Activated CD4-positive, alpha-beta T cell treated with anti-CD3 and anti-CD28 coated beads for 24 hours (primary cell): ENCODE measurements around the gene ZNF512B.
"Not testable (repeated sequence)": the region's sequence is repeated elsewhere in the genome, so short reads cannot be mapped to it uniquely, and the experiment has no call there.

ENCODE experiments used
- DNase-seq, 2 donors: peaks; one replicate each; pipeline ENCODE4 v3.0.0-alpha.2; 2020; ENCODE audit warnings: low read depth in 2 of 2

ZNF512B gene, protein sequence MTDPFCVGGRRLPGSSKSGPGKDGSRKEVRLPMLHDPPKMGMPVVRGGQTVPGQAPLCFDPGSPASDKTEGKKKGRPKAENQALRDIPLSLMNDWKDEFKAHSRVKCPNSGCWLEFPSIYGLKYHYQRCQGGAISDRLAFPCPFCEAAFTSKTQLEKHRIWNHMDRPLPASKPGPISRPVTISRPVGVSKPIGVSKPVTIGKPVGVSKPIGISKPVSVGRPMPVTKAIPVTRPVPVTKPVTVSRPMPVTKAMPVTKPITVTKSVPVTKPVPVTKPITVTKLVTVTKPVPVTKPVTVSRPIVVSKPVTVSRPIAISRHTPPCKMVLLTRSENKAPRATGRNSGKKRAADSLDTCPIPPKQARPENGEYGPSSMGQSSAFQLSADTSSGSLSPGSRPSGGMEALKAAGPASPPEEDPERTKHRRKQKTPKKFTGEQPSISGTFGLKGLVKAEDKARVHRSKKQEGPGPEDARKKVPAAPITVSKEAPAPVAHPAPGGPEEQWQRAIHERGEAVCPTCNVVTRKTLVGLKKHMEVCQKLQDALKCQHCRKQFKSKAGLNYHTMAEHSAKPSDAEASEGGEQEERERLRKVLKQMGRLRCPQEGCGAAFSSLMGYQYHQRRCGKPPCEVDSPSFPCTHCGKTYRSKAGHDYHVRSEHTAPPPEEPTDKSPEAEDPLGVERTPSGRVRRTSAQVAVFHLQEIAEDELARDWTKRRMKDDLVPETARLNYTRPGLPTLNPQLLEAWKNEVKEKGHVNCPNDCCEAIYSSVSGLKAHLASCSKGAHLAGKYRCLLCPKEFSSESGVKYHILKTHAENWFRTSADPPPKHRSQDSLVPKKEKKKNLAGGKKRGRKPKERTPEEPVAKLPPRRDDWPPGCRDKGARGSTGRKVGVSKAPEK

DNA sequence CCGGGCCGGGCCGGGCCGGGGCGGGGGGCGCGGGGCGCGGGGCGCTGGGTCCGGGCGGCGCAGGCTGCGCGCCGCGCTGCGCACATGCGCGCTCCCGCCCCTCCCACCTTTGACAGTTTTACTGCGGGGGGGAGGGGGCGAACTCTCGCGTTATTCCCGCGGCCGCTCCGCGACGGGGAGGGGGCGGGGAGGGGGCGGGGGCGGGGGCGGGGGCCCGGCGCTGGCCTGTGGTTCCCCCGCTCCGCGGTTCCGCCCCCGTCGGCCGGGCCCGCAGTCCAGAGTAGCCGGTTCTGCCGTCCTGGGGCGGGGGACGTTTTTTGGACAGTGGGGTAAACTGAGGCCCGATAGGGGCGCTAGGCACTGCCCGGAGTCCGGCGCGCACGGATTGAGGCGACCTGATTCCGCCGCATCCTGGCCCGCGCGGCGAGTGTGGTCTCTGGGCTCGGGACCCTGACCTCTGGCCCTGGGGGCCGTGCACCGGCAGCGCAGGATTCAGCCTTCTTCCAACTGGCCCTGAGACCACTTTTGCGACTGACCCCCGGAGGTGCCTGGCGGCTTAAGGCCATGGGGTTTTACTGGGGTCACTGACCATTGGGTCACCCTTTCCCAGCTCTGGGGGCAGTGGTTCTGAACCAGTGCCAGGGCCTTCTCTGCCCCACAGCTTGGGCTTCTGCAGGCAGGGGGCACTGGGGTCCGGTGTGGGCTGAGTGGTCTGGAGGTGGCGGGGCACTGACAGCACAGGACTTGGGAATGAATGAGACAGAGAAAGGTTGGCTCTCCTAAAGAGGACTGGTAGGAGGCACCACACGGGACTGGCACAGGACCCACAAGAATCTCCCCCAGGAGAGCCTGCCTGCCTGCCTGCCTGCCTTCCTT lies at the start of gene ZNF512B:
TSS of gene ZNF512B (minus strand) at position 93 of the 876 bp plus-strand sequence. CDS start 1,980 bp downstream, outside the sequence.
- DNase-seq, result peak in 1 of 2 donors; percentile 54

GRCh38 chr20:64015635-64016034 lies 45.9 kb upstream of the ZNF512B start:
- no peak for DNase-seq

- DNase-seq, result not testable (repeated sequence)
These were observed 42.8 kb upstream of the ZNF512B start for GRCh38 chr20:64012385-64013154.

- DNase-seq, result no peak
These were observed 41.6 kb upstream of the ZNF512B start for GRCh38 chr20:64011366-64011779.

DNA sequence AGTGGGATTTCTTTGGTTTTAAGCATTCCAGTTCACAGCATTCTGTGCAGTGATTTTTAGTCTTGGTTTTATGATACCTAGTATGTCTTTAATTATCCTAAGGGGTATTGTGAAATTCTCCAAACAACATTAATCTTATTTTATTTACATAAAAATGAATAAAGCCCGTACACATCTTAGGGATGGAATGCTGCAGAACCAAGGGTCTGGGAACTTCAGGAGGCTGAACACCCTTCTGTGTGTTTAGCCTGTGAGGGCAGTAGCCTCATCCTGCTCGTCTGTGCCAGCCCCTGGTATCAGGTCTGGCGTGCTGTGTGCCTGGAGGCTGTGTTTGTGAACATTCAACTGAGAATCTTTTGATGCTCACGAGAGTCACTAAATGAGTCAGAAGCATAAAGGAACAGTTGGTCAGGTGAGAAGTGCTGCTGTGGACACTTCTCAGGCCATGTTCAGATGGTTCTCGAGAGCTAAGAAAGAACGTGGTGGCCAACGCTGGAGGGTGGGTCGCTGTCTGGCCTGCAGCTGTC lies 41.0 kb upstream of the ZNF512B start:
- DNase-seq, result no peak

DNA sequence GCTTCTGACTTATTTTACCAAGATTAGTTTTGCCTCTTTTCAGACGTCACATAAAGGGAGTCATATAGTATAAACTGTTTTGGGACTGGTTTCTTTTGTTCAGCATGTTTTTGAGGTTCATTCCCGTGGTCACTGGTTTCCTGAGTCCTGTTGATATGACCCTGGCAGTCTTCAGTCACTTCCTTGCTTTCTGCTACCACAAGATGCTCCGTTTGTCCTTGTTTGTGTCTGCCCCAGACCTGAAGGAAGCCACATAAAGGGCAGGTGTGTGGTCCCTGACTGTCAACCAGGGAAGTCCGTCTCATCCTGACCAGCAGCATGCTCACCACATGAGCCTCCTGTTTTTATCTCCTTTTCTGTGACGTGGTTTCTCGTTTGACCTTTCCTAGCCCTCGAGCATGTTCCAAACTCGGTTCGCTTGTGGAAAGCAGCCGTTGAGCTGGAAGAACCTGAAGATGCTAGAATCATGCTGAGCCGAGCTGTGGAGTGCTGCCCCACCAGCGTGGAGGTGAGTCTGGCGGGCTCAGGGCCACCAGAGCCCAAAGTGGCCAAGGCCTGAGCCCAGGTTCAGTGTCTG lies 40.2 kb upstream of the ZNF512B start:
- no peak for DNase-seq

DNA sequence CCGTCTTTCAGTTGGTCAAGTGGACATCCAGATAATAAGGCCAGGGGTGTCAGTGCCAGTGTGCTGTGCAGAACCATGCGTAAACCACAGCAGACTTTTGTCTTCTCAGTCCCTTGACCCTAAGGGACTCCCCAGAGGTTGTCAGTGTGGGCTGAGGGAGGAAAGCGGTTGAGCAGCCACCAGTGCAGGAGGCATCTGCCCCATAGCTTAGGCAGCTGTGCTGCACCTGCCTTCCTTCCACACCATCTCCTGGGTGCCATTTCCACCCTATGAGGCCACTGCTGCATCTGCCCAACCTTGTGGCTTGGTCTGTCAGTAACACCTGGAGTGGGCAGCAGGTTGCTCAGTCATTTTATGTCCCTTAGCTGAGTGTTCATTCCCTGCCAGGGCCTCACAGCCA lies 37.2 kb upstream of the ZNF512B start:
- no peak for DNase-seq

DNA sequence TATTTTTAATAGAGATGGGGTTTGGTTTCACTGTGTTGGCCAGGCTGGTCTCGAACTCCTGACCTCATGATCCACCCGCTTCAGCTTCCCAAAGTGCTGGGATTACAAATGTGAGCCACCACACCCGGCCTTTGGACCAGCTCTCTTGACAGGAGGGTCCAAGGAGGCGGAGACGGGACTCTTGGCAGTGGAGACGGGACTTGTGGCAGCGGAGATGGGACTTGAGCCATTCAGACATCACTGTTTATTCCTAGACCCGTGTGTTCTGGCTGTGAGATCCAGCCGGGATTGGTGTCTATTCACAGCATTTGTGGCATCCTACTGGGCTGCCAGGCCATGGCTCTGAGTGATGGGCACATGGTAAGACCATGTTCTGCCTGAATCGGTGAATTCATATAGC lies 36.8 kb upstream of the ZNF512B start:
- no peak for DNase-seq

- no peak for DNase-seq
These were observed 35.7 kb upstream of the ZNF512B start for GRCh38 chr20:64005394-64005793.

DNA sequence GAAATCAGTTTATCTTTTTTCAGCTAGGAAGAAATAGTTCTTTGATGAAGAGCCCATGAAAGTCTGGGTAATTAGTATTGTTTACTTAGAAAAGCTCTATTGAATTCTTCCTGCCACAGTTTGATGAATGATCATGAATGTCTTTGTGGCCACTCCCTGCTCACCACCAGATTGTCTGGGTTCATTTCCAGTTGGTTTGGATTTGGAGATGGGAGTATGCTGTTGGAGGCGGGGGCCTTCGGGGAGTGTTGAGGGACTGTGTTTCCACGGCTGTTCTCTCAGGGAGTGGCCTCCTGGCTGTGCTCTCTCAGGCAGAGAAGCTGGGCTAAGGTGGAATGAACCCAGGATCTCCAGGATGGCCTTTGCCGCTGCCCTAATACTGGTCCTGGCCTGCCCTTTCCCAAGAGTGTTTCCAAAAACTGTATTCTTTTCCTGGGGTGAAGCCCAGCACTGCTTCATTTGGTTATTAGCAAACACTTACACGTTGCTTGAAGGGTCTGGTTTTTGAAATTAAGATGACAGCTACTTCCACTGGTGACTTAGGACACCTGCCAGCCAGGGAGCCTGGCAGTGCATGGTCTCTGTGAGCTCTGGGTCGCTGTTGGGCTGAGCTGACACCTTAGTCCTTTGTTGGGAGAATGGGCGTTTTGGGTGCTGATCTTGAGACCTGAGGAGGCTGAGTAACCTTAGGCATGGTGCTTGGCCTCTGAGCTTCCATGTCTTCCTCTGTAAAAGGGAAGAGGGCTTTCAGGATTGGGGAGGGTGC lies 34.4 kb upstream of the ZNF512B start:
- no peak for DNase-seq

- DNase-seq, result no peak
These were observed 31.9 kb upstream of the ZNF512B start for GRCh38 chr20:64001607-64002011.

GRCh38 chr20:64000906-64001305 lies 31.2 kb upstream of the ZNF512B start:
- no peak for DNase-seq

GRCh38 chr20:63982937-63983336 lies 13.2 kb upstream of the ZNF512B start:
- DNase-seq, result no peak

GRCh38 chr20:63980806-63981728 lies 11.3 kb upstream of the ZNF512B start, which contains the start of gene PRPF6:
Gene PRPF6, plus strand, starts transcription at chr20:63981132. Its CDS starts 114 bp downstream, at chr20:63981246.
- peak; percentile 93 to 94 for DNase-seq

DNA sequence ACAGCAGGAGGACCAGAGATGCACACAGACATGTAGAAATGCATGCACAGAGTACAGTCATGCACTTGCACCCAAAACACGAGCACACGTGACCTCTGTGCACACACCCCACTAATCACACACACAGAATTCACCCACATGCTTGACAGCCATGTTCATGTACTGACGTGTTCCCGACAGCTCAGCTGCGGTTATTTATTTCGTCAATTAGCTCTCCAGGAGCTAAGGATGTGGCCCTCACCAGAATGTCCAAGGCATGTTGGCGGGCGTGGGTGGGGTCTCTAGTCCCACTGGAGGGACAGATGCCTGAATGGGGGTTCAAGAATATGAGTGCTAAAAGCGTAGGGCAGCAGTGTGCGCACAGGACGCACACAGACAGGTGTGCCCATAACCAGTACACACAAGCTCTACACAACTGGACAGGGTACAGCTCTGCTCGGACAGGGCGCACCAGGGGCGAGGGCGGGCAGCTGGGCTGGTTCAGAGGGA lies 10.6 kb upstream of the ZNF512B start:
- DNase-seq, result no peak

- DNase-seq, result peak; percentile 79 to 85
These were observed 10.0 kb upstream of the ZNF512B start, which contains the start of gene SAMD10 for GRCh38 chr20:63979557-63980316. Gene SAMD10, minus strand, starts transcription at chr20:63979642. Its CDS starts 175 bp downstream, at chr20:63979467.

GRCh38 chr20:63979229-63979556 lies 9.5 kb upstream of the ZNF512B start:
- no peak for DNase-seq
